Osteoblast (primary cell): ENCODE results near the gene MBD4. TPM values are rescaled to one million over a fixed set of nuclear protein-coding genes. Genes with fewer than 3 reads are reported as not detected.

Experiments used
- DNase-seq: peaks from one replicate; pipeline ENCODE4 v3.0.0; 2011; ENCODE audit warnings: low spot score, mixed read lengths; ENCODE audit not compliant: insufficient read length; ENCODE audit errors: missing footprints
- H2AFZ ChIP-seq: 2 replicates; pipeline ENCODE4 v1.6.0; 2011; ENCODE audit warnings: mild to moderate bottlenecking, low read length
- H3K27ac ChIP-seq: 2 replicates; pipeline ENCODE4 v1.5.1; 2011; ENCODE audit warnings: mild to moderate bottlenecking, low read depth, low read length, moderate library complexity
- H3K27me3 ChIP-seq: 2 replicates; pipeline ENCODE4 v1.6.0; 2012; ENCODE audit warnings: mild to moderate bottlenecking, control low read depth, inconsistent platforms, low read length, moderate library complexity; ENCODE audit not compliant: insufficient read depth
- H3K36me3 ChIP-seq: 2 replicates; pipeline ENCODE4 v1.5.1; 2011; ENCODE audit warnings: mild to moderate bottlenecking, low read length, control low read depth, moderate library complexity; ENCODE audit not compliant: insufficient read depth
- H3K4me1 ChIP-seq: 2 replicates; pipeline ENCODE4 v1.5.1; 2011; ENCODE audit warnings: mild to moderate bottlenecking, low read length, control low read depth, moderate library complexity; ENCODE audit not compliant: insufficient read depth
- H3K4me2 ChIP-seq: 2 replicates; pipeline ENCODE4 v1.6.0; 2011; ENCODE audit warnings: mild to moderate bottlenecking, low read length; ENCODE audit not compliant: insufficient read depth
- H3K4me3 ChIP-seq: fragments of 200-600 bp; sonication (generic); 3 replicates; pipeline ENCODE4 v1.5.1; 2012; ENCODE audit warnings: mild to moderate bottlenecking, low read length, inconsistent platforms; ENCODE audit not compliant: insufficient read depth
- H3K79me2 ChIP-seq: 2 replicates; pipeline ENCODE4 v1.6.0; 2012; ENCODE audit warnings: mild to moderate bottlenecking, low read length, control low read depth, inconsistent platforms; ENCODE audit not compliant: insufficient read depth
- H3K9me3 ChIP-seq: 2 replicates; pipeline ENCODE4 v1.5.1; 2011; ENCODE audit warnings: low read depth, low read length, control low read depth
- H4K20me1 ChIP-seq: 2 replicates; pipeline ENCODE4 v1.6.0; 2012; ENCODE audit warnings: mild to moderate bottlenecking, low read length, control low read depth; ENCODE audit not compliant: insufficient read depth
- total RNA-seq: library from RNA; depleted of rRNA; stranded (reverse); fragments of >200 nt; gene quantifications from 2 replicates; pipeline ENCODE4 v1.2.3, GENCODE V29; 2012
- TF ChIP-seq, protein P1 (sequence below): IDR thresholded peaks from 2 replicates; pipeline ENCODE4 v1.5.1; 2011; ENCODE audit warnings: mild to moderate bottlenecking, low read depth, low read length, moderate library complexity; ENCODE audit errors: extremely low read depth

MBD4 gene
- total RNA-seq, 1 donor, result 41.3 TPM

DNA sequence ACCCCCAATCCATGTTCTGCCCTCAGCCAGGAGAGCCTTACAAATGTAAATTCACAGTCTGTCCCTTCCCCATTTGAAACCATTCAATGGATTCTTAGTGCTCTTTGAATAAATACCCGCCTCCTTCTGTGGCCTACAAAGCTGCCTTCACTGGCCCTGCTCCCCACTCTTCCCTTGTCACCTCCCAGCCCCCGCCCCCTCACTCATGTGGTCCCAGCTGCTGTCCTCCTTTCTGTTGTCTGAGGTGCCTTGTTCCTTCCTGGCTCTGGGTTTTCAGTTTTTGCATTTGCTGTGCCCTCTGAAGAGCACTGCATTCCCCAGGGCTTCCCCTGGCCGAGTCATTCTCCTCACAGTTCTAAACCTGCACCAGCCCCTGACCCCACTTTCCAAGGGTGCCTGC is 14.5 kb downstream of the MBD4 start:
- Histone ChIP-seq H3K36me3 (peaks cover 2% of the 10 kb centered on the region), H3K4me3 (no peak overlapping the region), H4K20me1 (no peaks in the 10 kb centered on the region), H3K27me3 (peaks cover 5% of the 10 kb centered on the region), H3K4me2 (no peak overlapping the region), H3K4me1 (peaks cover 12% of the 10 kb centered on the region), H3K79me2 (no peaks in the 10 kb centered on the region), H3K27ac (no peak overlapping the region), H2AFZ (no peak overlapping the region), H3K9me3 (no peaks in the 10 kb centered on the region)
- TF ChIP-seq, protein P1, sequence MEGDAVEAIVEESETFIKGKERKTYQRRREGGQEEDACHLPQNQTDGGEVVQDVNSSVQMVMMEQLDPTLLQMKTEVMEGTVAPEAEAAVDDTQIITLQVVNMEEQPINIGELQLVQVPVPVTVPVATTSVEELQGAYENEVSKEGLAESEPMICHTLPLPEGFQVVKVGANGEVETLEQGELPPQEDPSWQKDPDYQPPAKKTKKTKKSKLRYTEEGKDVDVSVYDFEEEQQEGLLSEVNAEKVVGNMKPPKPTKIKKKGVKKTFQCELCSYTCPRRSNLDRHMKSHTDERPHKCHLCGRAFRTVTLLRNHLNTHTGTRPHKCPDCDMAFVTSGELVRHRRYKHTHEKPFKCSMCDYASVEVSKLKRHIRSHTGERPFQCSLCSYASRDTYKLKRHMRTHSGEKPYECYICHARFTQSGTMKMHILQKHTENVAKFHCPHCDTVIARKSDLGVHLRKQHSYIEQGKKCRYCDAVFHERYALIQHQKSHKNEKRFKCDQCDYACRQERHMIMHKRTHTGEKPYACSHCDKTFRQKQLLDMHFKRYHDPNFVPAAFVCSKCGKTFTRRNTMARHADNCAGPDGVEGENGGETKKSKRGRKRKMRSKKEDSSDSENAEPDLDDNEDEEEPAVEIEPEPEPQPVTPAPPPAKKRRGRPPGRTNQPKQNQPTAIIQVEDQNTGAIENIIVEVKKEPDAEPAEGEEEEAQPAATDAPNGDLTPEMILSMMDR, result no peak
- no peak for DNase-seq

DNA sequence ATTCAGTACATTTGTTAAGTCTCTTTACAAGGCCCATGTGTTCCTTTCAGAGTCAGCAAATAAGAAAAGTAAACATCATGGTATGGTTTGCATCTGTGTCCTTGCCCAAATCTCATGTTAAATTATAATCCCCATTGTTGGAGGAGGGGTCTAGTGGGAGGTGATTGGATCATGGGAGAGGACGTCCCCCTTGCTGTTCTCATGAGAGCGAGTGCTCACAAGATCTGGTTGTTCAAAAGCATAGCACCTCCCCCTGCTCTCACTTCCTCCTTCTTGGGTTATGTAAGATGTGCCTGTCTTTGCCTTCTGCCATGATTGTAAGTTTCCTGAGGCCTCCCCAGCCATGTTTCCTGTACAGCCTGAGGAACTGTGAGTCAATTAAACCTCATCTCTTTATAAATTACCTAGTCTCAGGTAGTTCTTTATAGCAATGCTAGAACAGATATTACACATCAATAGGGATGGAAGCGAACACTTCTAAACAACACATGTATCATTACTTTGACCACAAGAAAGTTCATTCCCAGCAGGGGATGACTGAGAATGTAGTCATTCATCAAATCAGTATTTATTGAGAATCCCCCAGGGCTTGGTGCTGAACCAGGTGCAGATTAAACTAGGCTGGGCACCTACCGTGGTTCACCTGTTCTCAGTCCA is 15.4 kb downstream of the MBD4 start:
- DNase-seq, result no peak
- peaks cover 12% of the 10 kb centered on the region for H3K4me1 ChIP-seq
- no peak overlapping the region for H3K4me3 ChIP-seq
- H3K79me2 ChIP-seq, result no peaks in the 10 kb centered on the region
- peaks cover 5% of the 10 kb centered on the region for H3K27me3 ChIP-seq
- no peak overlapping the region for H3K4me2 ChIP-seq
- TF ChIP-seq, protein P1, result no peak
- H2AFZ ChIP-seq, result peak overlapping the region; percentile 67
- no peak overlapping the region for H3K27ac ChIP-seq
- no peaks in the 10 kb centered on the region for H3K9me3 ChIP-seq
- no peaks in the 10 kb centered on the region for H3K36me3 ChIP-seq
- no peaks in the 10 kb centered on the region for H4K20me1 ChIP-seq

DNA sequence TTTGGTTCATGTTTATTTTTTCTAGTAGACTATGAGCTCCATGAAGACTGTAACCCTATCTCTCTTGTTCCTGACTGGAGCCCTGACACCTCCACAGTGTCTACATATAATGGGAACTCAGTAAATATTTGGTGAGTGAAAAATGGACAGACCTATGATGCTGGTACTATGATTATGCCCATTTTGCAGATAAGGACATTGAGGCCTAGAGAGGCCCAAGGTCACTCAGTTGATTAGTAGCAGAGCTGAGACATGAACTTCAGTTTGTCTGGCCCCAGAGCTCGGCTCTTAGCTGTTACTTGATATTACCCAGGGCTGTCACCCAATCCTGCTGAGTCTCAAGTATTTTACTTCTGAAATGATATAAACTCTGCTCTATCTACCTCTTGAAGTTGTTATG is 16.9 kb downstream of the MBD4 start:
- TF ChIP-seq, protein P1, result no peak
- H3K36me3 ChIP-seq, result no peaks in the 10 kb centered on the region
- no peaks in the 10 kb centered on the region for H3K79me2 ChIP-seq
- H4K20me1 ChIP-seq, result no peaks in the 10 kb centered on the region
- H3K27ac ChIP-seq, result no peak overlapping the region
- H3K27me3 ChIP-seq, result peaks cover 5% of the 10 kb centered on the region
- H3K4me3 ChIP-seq, result no peak overlapping the region
- H3K9me3 ChIP-seq, result no peaks in the 10 kb centered on the region
- H3K4me2 ChIP-seq, result no peak overlapping the region
- H3K4me1 ChIP-seq, result peaks cover 7% of the 10 kb centered on the region
- DNase-seq, result no peak
- H2AFZ ChIP-seq, result no peak overlapping the region

- Histone ChIP-seq H3K9me3 (no peaks in the 10 kb centered on the region), H3K4me1 (peaks cover 7% of the 10 kb centered on the region), H3K27ac (no peak overlapping the region), H3K36me3 (no peaks in the 10 kb centered on the region), H3K4me3 (no peak overlapping the region), H3K79me2 (no peaks in the 10 kb centered on the region), H2AFZ (no peak overlapping the region), H3K4me2 (no peak overlapping the region), H4K20me1 (no peaks in the 10 kb centered on the region), H3K27me3 (no peaks in the 10 kb centered on the region)
- DNase-seq, result no peak
- TF ChIP-seq, protein P1, result peak; percentile 34
Measured at GRCh38 chr3:129421988-129422745, 17.6 kb downstream of the MBD4 start.
